Activated CD4-positive, alpha-beta T cell treated with anti-CD3 and anti-CD28 coated beads, Interleukin-2, amount 10 ng/mL, durations not matched to agents 24 days and 14 days (primary cell): ENCODE data around the gene RCVRN. TPM values are rescaled to one million over a fixed set of nuclear protein-coding genes. Genes with fewer than 3 reads are reported as not detected.

Experiments
- DNase-seq: peaks from one replicate; pipeline ENCODE4 v3.0.0; 2022
- H3K27ac Mint-ChIP-seq: one replicate; pipeline ENCODE4 v1.8.0; 2022; ENCODE audit warnings: mild to moderate bottlenecking, mixed read lengths
- H3K27me3 Mint-ChIP-seq: one replicate; pipeline ENCODE4 v1.8.0; 2022; ENCODE audit warnings: mixed read lengths
- H3K36me3 Mint-ChIP-seq: one replicate; pipeline ENCODE4 v1.8.0; 2022; ENCODE audit warnings: low read depth, mild to moderate bottlenecking, mixed read lengths
- H3K4me1 Mint-ChIP-seq: one replicate; pipeline ENCODE4 v1.8.0; 2021; ENCODE audit warnings: mixed read lengths
- H3K4me3 Mint-ChIP-seq: one replicate; pipeline ENCODE4 v1.8.0; 2022; ENCODE audit warnings: mild to moderate bottlenecking, moderate library complexity, mixed read lengths
- H3K9me3 Mint-ChIP-seq: one replicate; pipeline ENCODE4 v1.8.0; 2021; ENCODE audit warnings: mixed read lengths
- intact Hi-C: fragments of 100-400 bp; cut with micrococcal nuclease; formaldehyde crosslinking; loops from one replicate; pipeline ENCODE4 v1.15.1; 2023
- total RNA-seq: library from RNA; stranded (reverse); gene quantifications from 2 replicates; pipeline ENCODE4 v1.2.3, GENCODE V29; 2022

RCVRN gene
- total RNA-seq, 1 donor from 2014 or later, result not detected

GRCh38 chr17:9875441-9875840 lies 29.6 kb downstream of the RCVRN start:
- Mint-ChIP-seq H3K4me3 (no peak overlapping the region), H3K9me3 (no peaks in the 10 kb centered on the region), H3K36me3 (no peaks in the 10 kb centered on the region), H3K27ac (no peak overlapping the region), H3K27me3 (no peaks in the 10 kb centered on the region), H3K4me1 (no peaks in the 10 kb centered on the region)
- DNase-seq, result no peak
- intact Hi-C loops, result no loop called here

- Mint-ChIP-seq H3K9me3 (no peaks in the 10 kb centered on the region), H3K27ac (no peak overlapping the region), H3K4me3 (no peak overlapping the region), H3K36me3 (no peaks in the 10 kb centered on the region), H3K27me3 (no peaks in the 10 kb centered on the region), H3K4me1 (no peaks in the 10 kb centered on the region)
- no peak for DNase-seq
- intact Hi-C loops, result no loop called here
Measured at GRCh38 chr17:9874722-9875121, 30.3 kb downstream of the RCVRN start.

- Mint-ChIP-seq H3K27me3 (no peaks in the 10 kb centered on the region), H3K9me3 (no peaks in the 10 kb centered on the region), H3K4me1 (no peaks in the 10 kb centered on the region), H3K36me3 (no peaks in the 10 kb centered on the region), H3K27ac (no peak overlapping the region), H3K4me3 (no peak overlapping the region)
- intact Hi-C loops, result no loop called here
- DNase-seq, result no peak
Measured at GRCh38 chr17:9872852-9873251, 32.2 kb downstream of the RCVRN start.

GRCh38 chr17:9868552-9868951 lies 36.5 kb downstream of the RCVRN start:
- intact Hi-C loops, result no loop called here
- H3K27ac Mint-ChIP-seq, result no peak overlapping the region
- H3K4me3 Mint-ChIP-seq, result no peak overlapping the region
- H3K36me3 Mint-ChIP-seq, result no peaks in the 10 kb centered on the region
- peaks cover 7% of the 10 kb centered on the region for H3K9me3 Mint-ChIP-seq
- no peaks in the 10 kb centered on the region for H3K27me3 Mint-ChIP-seq
- no peaks in the 10 kb centered on the region for H3K4me1 Mint-ChIP-seq
- no peak for DNase-seq

GRCh38 chr17:9865586-9865985 lies 39.5 kb downstream of the RCVRN start:
- intact Hi-C loops, result no loop called here
- Mint-ChIP-seq H3K4me1 (no peaks in the 10 kb centered on the region), H3K27ac (no peak overlapping the region), H3K36me3 (no peaks in the 10 kb centered on the region), H3K27me3 (no peaks in the 10 kb centered on the region), H3K9me3 (peaks cover 7% of the 10 kb centered on the region), H3K4me3 (no peak overlapping the region)
- no peak for DNase-seq

GRCh38 chr17:9862949-9863348 lies 42.1 kb downstream of the RCVRN start:
- H3K4me3 Mint-ChIP-seq, result no peak overlapping the region
- H3K27ac Mint-ChIP-seq, result no peak overlapping the region
- DNase-seq, result no peak
- no peaks in the 10 kb centered on the region for H3K36me3 Mint-ChIP-seq
- H3K9me3 Mint-ChIP-seq, result peaks cover 7% of the 10 kb centered on the region
- intact Hi-C loops, result no loop called here
- H3K27me3 Mint-ChIP-seq, result no peaks in the 10 kb centered on the region
- no peaks in the 10 kb centered on the region for H3K4me1 Mint-ChIP-seq

- H3K4me3 Mint-ChIP-seq, result no peak overlapping the region
- H3K36me3 Mint-ChIP-seq, result no peaks in the 10 kb centered on the region
- H3K4me1 Mint-ChIP-seq, result no peaks in the 10 kb centered on the region
- peaks cover 7% of the 10 kb centered on the region for H3K9me3 Mint-ChIP-seq
- intact Hi-C loops, result no loop called here
- H3K27ac Mint-ChIP-seq, result no peak overlapping the region
- no peaks in the 10 kb centered on the region for H3K27me3 Mint-ChIP-seq
- no peak for DNase-seq
Measured at GRCh38 chr17:9862220-9862619, 42.9 kb downstream of the RCVRN start.

- no peaks in the 10 kb centered on the region for H3K4me1 Mint-ChIP-seq
- H3K9me3 Mint-ChIP-seq, result peaks cover 7% of the 10 kb centered on the region
- H3K36me3 Mint-ChIP-seq, result no peaks in the 10 kb centered on the region
- H3K27ac Mint-ChIP-seq, result no peak overlapping the region
- intact Hi-C loops, result no loop called here
- no peak for DNase-seq
- H3K4me3 Mint-ChIP-seq, result no peak overlapping the region
- H3K27me3 Mint-ChIP-seq, result no peaks in the 10 kb centered on the region
Measured at GRCh38 chr17:9860851-9861250, 44.2 kb downstream of the RCVRN start.

GRCh38 chr17:9859781-9860180 lies 45.3 kb downstream of the RCVRN start:
- H3K27ac Mint-ChIP-seq, result no peak overlapping the region
- no peaks in the 10 kb centered on the region for H3K4me1 Mint-ChIP-seq
- H3K36me3 Mint-ChIP-seq, result no peaks in the 10 kb centered on the region
- peaks cover under 1% of the 10 kb centered on the region for H3K9me3 Mint-ChIP-seq
- no peak overlapping the region for H3K4me3 Mint-ChIP-seq
- DNase-seq, result no peak
- no peaks in the 10 kb centered on the region for H3K27me3 Mint-ChIP-seq
- intact Hi-C loops, result no loop called here

GRCh38 chr17:9855036-9855435 lies 50.0 kb downstream of the RCVRN start:
- DNase-seq, result no peak
- Mint-ChIP-seq H3K4me3 (no peak overlapping the region), H3K36me3 (no peaks in the 10 kb centered on the region), H3K27me3 (no peaks in the 10 kb centered on the region), H3K27ac (no peak overlapping the region), H3K4me1 (no peaks in the 10 kb centered on the region), H3K9me3 (no peaks in the 10 kb centered on the region)
- intact Hi-C loops, result no loop called here

GRCh38 chr17:9854255-9854654 lies 50.8 kb downstream of the RCVRN start:
- Mint-ChIP-seq H3K9me3 (no peaks in the 10 kb centered on the region), H3K36me3 (no peaks in the 10 kb centered on the region), H3K27ac (no peak overlapping the region), H3K27me3 (no peaks in the 10 kb centered on the region), H3K4me3 (no peak overlapping the region), H3K4me1 (no peaks in the 10 kb centered on the region)
- intact Hi-C loops, result no loop called here
- DNase-seq, result no peak

GRCh38 chr17:9850151-9850550 lies 54.9 kb downstream of the RCVRN start:
- H3K27me3 Mint-ChIP-seq, result no peaks in the 10 kb centered on the region
- intact Hi-C loops, result no loop called here
- no peak for DNase-seq
- H3K27ac Mint-ChIP-seq, result no peak overlapping the region
- H3K9me3 Mint-ChIP-seq, result no peaks in the 10 kb centered on the region
- no peaks in the 10 kb centered on the region for H3K36me3 Mint-ChIP-seq
- H3K4me3 Mint-ChIP-seq, result no peak overlapping the region
- H3K4me1 Mint-ChIP-seq, result no peaks in the 10 kb centered on the region

Other genes with a start within 250 kb of the RCVRN start
- not detected in 2 replicates for gene DHRS7C, start 113.7 kb downstream of the RCVRN start, total RNA-seq
- gene GSG1L2, start 83.2 kb downstream of the RCVRN start, total RNA-seq, result not detected in 2 replicates
- not detected in 2 replicates for gene GLP2R, start 79.3 kb downstream of the RCVRN start, total RNA-seq